Trophoblast cell (in vitro differentiated cells and primary cell): Measurements from ENCODE around the gene HNRNPL.

Experiments
- DNase-seq, 2 donors: peaks; one replicate each; pipeline ENCODE4 v3.0.0-alpha.2; 2016
- H2AFZ ChIP-seq: 2 replicates; pipeline ENCODE4 v1.6.1; 2013; ENCODE audit warnings: low read length, moderate library complexity, mild to moderate bottlenecking; ENCODE audit not compliant: insufficient read depth, poor library complexity
- H2AK5ac ChIP-seq: 2 replicates; pipeline ENCODE4 v1.6.1; 2013; ENCODE audit warnings: mild to moderate bottlenecking, low read length
- H2BK120ac ChIP-seq: 2 replicates; pipeline ENCODE4 v1.6.1; 2013; ENCODE audit warnings: low read length, mild to moderate bottlenecking, moderate library complexity; ENCODE audit not compliant: insufficient read depth, poor library complexity
- H2BK12ac ChIP-seq: 2 replicates; pipeline ENCODE4 v1.6.1; 2013; ENCODE audit warnings: mild to moderate bottlenecking, low read length, moderate library complexity
- H2BK5ac ChIP-seq: 2 replicates; pipeline ENCODE4 v1.6.1; 2013; ENCODE audit warnings: low read length, low read depth, moderate library complexity, mild to moderate bottlenecking; ENCODE audit not compliant: poor library complexity
- H3K14ac ChIP-seq: 2 replicates; pipeline ENCODE4 v1.6.1; 2013; ENCODE audit warnings: mild to moderate bottlenecking, low read length
- H3K18ac ChIP-seq: 2 replicates; pipeline ENCODE4 v1.6.1; 2013; ENCODE audit warnings: mild to moderate bottlenecking, low read length
- H3K23ac ChIP-seq: 2 replicates; pipeline ENCODE4 v1.6.1; 2013; ENCODE audit warnings: low read length
- H3K27ac ChIP-seq: 2 replicates; pipeline ENCODE4 v1.5.1; 2013; ENCODE audit warnings: low read depth, mild to moderate bottlenecking, inconsistent platforms, low read length, moderate library complexity
- H3K27me3 ChIP-seq: 2 replicates; pipeline ENCODE4 v1.6.1; 2013; ENCODE audit warnings: inconsistent platforms, mild to moderate bottlenecking, low read length, moderate library complexity; ENCODE audit not compliant: insufficient read depth
- H3K36me3 ChIP-seq, 2 experiments: 1 replicate in 1 of 2; 2 replicates in 1 of 2; pipeline ENCODE4 v1.6.1; 2013; ENCODE audit warnings: low read length in 2 of 2, mild to moderate bottlenecking in 2 of 2, moderate library complexity in 1 of 2; ENCODE audit not compliant: insufficient read depth in 2 of 2, control insufficient read depth in 1 of 2
- H3K4ac ChIP-seq: 2 replicates; pipeline ENCODE4 v1.6.1; 2013; ENCODE audit warnings: low read depth, mild to moderate bottlenecking, low read length, moderate library complexity
- H3K4me1 ChIP-seq, 2 experiments: 1 replicate in 1 of 2; 2 replicates in 1 of 2; pipeline ENCODE4 v1.6.1; 2013; ENCODE audit warnings: low read length in 2 of 2, mild to moderate bottlenecking in 2 of 2, moderate library complexity in 1 of 2; ENCODE audit not compliant: insufficient read depth in 2 of 2, control insufficient read depth in 1 of 2
- H3K4me2 ChIP-seq: 2 replicates; pipeline ENCODE4 v1.6.1; 2013; ENCODE audit warnings: inconsistent platforms, mild to moderate bottlenecking, low read length, moderate library complexity
- H3K4me3 ChIP-seq: 2 replicates; pipeline ENCODE4 v1.5.1; 2013; ENCODE audit warnings: mild to moderate bottlenecking, low read depth, low read length, inconsistent platforms
- H3K79me1 ChIP-seq: one replicate; pipeline ENCODE4 v1.6.1; 2013; ENCODE audit warnings: low read length
- H3K79me2 ChIP-seq: 2 replicates; pipeline ENCODE4 v1.6.1; 2013; ENCODE audit warnings: low read length, mild to moderate bottlenecking; ENCODE audit not compliant: control insufficient read depth, insufficient read depth, poor library complexity
- H3K9ac ChIP-seq: 2 replicates; pipeline ENCODE4 v1.6.1; 2013; ENCODE audit warnings: mild to moderate bottlenecking, low read length
- H3K9me3 ChIP-seq: 2 replicates; pipeline ENCODE4 v1.6.1; 2013; ENCODE audit warnings: low read depth, mild to moderate bottlenecking, control low read depth, inconsistent platforms, low read length; ENCODE audit not compliant: insufficient read depth
- H4K12ac ChIP-seq: 2 replicates; pipeline ENCODE4 v1.6.1; 2013; ENCODE audit warnings: low read depth, mild to moderate bottlenecking, low read length, moderate library complexity
- H4K8ac ChIP-seq: 2 replicates; pipeline ENCODE4 v1.6.1; 2013; ENCODE audit warnings: low read depth, mild to moderate bottlenecking, low read length, moderate library complexity
- H4K91ac ChIP-seq: one replicate; pipeline ENCODE4 v1.6.1; 2013; ENCODE audit warnings: low read depth, mild to moderate bottlenecking, low read length, moderate library complexity
- WGBS: extraction: QIAGEN DNeasy Blood & Tissue Kit; methylation state at CpG from one replicate; pipeline ENCODE4 v1.1.7; 2013; ENCODE audit warnings: missing lambda C conversion rate; ENCODE audit not compliant: insufficient read length, insufficient coverage; ENCODE audit errors: extremely low coverage; 5-methylcytosine and 5-hydroxymethylcytosine counted together

Gene HNRNPL

DNA sequence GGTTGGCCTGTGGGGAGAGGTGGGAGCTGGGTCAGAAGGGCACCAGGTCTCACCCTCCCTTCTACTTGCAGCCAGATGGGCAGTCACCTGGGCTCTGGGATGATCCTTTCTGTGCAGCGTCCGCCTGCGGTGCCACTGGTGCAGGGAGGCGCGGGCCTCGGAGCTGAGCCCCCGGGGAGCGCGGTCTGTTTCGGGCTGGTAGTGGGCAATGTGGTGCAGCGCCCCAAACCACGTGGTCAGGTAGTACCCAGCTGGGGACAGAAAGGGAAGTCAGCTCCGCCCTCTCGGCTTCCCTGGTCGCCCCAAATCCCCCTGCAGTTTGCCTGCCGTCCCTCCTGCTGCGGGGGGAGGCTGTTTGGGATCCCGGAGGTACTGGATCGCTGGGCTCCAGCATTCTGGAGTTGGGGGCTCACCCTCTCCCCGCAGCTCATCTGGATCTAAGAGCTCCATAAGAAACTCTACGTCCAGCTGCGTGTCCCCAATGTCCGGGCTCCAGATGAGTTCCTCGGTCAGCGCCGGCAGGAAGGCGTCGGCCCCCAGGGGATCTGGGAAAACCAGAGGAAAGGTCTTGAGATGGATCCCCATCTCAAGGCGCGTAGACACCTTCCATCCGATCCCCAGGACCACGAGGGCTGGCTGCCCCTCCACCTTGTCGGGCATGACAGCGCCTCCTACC is 19.5 kb upstream of the HNRNPL start:
- Histone ChIP-seq H3K18ac (peak overlapping the region; percentile 2), H3K27me3 (no peaks in the 10 kb centered on the region), H3K4me2 (peak overlapping the region; percentile 57), H3K79me1 (peaks cover 11% of the 10 kb centered on the region), H4K12ac (peak overlapping the region; percentile 63), H2BK5ac (no peak overlapping the region), H2AK5ac (peak overlapping the region; percentile 39), H2BK120ac (peak overlapping the region; percentile 5), H2AFZ (peak overlapping the region; percentile 56), H3K23ac (no peak overlapping the region), H3K9me3 (no peaks in the 10 kb centered on the region), H3K27ac (no peak overlapping the region), H3K14ac (peak overlapping the region; percentile 27), H3K4ac (no peak overlapping the region), H4K91ac (peak overlapping the region; percentile 13), H2BK12ac (peak overlapping the region; percentile 38), H3K4me3 (no peak overlapping the region), H3K79me2 (peaks cover 1% of the 10 kb centered on the region), H3K36me3 (no peaks in the 10 kb centered on the region), H3K4me1 (peaks cover 17% of the 10 kb centered on the region in 2 experiments), H3K9ac (no peak overlapping the region), H4K8ac (peak overlapping the region; percentile 38)
- no peak for DNase-seq
- WGBS: no CpG with 5 or more reads among the region's 34 CpGs

DNA sequence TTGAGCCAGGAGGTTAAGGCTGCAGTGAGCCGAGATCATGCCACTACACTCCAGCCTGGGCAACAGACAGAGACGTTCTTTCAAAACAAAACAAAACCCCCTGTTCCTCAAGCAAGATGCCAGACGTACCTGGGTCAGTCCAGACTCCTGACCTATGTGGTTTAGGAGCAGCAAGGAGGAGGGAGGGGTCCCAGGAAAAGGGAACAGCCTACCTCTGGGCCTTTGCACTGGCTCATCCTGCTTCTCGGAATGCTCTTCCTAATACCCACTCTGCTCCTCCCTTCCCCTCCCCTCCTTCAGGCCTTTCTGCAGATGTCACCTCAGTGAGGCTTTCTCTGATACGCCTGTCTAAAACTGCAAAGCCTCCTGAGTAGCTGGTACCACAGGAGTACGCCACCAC is 18.8 kb upstream of the HNRNPL start:
- H2AK5ac ChIP-seq: no peak overlapping the region
- H3K4me2 ChIP-seq: no peak overlapping the region
- H2AFZ ChIP-seq: no peak overlapping the region
- no peaks in the 10 kb centered on the region for H3K36me3 ChIP-seq
- no peak overlapping the region for H3K18ac ChIP-seq
- H3K27me3 ChIP-seq: no peaks in the 10 kb centered on the region
- no peak overlapping the region for H4K8ac ChIP-seq
- H2BK5ac ChIP-seq: no peak overlapping the region
- H4K12ac ChIP-seq: no peak overlapping the region
- no peaks in the 10 kb centered on the region for H3K9me3 ChIP-seq
- H2BK12ac ChIP-seq: no peak overlapping the region
- no peak overlapping the region for H3K4ac ChIP-seq
- no peak overlapping the region for H3K27ac ChIP-seq
- no peak overlapping the region for H3K9ac ChIP-seq
- peak; percentile 81 to 85 for DNase-seq
- WGBS: no CpG with 5 or more reads among the region's 6 CpGs
- peaks cover 17% of the 10 kb centered on the region in 2 experiments for H3K4me1 ChIP-seq
- H3K79me2 ChIP-seq: peaks cover 1% of the 10 kb centered on the region
- H3K79me1 ChIP-seq: peaks cover 11% of the 10 kb centered on the region
- H2BK120ac ChIP-seq: no peak overlapping the region
- no peak overlapping the region for H3K4me3 ChIP-seq
- no peak overlapping the region for H3K23ac ChIP-seq
- no peak overlapping the region for H3K14ac ChIP-seq
- no peak overlapping the region for H4K91ac ChIP-seq

DNA sequence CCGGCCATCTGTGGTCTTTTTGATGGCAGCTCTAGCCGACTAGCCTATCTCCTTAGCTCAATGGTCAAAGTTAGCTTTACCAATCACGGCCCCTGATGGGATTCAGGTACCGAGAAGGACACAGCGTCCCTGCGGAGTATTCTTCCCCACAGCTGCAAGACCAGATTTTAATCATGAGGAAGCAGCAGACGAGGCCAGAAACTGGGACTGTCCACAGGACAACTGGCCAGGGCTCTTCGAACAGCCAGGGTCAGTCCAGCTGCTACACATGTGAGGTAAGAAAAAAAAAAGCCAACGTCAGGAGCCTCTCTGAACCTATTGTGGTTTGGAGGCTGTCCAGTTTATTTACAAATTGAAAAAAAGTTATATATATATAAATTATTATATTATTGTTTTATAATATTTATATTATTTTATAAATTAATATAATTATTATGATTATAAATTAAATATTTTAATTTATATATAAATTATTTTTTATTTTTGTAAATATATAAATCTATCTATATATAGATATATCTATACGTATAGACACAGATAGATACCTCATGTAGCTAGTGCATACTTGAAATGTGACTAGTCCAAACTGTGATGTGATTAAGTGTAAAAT is 17.5 kb upstream of the HNRNPL start:
- DNase-seq: no peak
- no peak overlapping the region for H4K12ac ChIP-seq
- no peaks in the 10 kb centered on the region for H3K36me3 ChIP-seq
- H3K4me2 ChIP-seq: no peak overlapping the region
- H3K4ac ChIP-seq: no peak overlapping the region
- H3K14ac ChIP-seq: no peak overlapping the region
- no CpG with 5 or more reads among the region's 10 CpGs for whole genome bisulfite sequencing
- peaks cover 1% of the 10 kb centered on the region for H3K79me2 ChIP-seq
- H3K4me1 ChIP-seq: peaks cover 17 to 18% of the 10 kb centered on the region in 2 experiments
- H4K91ac ChIP-seq: no peak overlapping the region
- no peak overlapping the region for H2BK120ac ChIP-seq
- no peak overlapping the region for H4K8ac ChIP-seq
- no peak overlapping the region for H3K18ac ChIP-seq
- H2AFZ ChIP-seq: no peak overlapping the region
- no peaks in the 10 kb centered on the region for H3K27me3 ChIP-seq
- H3K9ac ChIP-seq: no peak overlapping the region
- H2BK5ac ChIP-seq: no peak overlapping the region
- H3K23ac ChIP-seq: no peak overlapping the region
- no peak overlapping the region for H3K27ac ChIP-seq
- peak overlapping the region; percentile 54 for H2BK12ac ChIP-seq
- no peaks in the 10 kb centered on the region for H3K9me3 ChIP-seq
- no peak overlapping the region for H3K4me3 ChIP-seq
- H3K79me1 ChIP-seq: peaks cover 11% of the 10 kb centered on the region
- H2AK5ac ChIP-seq: no peak overlapping the region

DNA sequence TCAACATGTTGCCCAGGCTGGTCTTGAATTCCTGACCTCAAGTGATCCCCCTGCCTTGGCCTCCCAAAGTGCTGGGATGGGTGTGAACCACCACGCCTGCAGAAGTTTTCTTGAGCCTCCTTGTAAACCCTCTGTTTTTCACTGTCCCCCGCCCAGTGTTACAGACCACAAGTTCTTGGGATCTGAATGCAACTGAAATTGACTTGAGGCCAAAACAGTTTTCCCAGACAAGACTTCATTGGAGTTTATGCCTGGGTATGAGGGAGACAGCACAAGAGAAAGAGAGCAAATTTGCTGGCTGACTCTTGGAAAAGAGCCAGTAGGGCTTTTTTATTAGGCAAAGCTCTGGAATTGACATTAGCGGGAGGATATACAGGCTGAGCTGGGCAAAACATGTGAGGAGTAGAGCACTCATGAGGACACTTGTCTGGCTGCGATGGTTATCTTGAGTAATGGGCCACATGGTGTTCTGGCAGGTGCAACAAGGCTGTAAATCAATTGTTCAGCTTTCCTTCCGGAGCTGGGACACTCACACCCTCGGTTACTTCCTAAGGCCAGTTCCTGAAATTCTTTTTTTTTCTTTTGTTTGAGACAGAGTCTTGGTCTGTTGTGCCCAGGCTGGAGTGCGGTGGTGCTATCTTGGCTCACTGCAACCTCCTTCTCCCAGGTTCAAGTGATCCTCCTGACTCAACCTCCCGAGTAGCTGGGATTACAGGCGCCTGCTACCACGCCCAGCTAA is 12.7 kb upstream of the HNRNPL start:
- Histone ChIP-seq H3K9me3 (no peaks in the 10 kb centered on the region), H3K4me1 (peaks cover 13 to 15% of the 10 kb centered on the region in 2 experiments), H4K8ac (no peak overlapping the region), H2BK12ac (no peak overlapping the region), H3K4me3 (no peak overlapping the region), H3K79me2 (no peaks in the 10 kb centered on the region), H4K91ac (no peak overlapping the region), H3K4ac (no peak overlapping the region), H3K18ac (no peak overlapping the region), H2AK5ac (no peak overlapping the region), H2BK120ac (no peak overlapping the region), H3K27me3 (no peaks in the 10 kb centered on the region), H2AFZ (no peak overlapping the region), H3K27ac (no peak overlapping the region), H3K23ac (no peak overlapping the region), H4K12ac (no peak overlapping the region), H3K4me2 (no peak overlapping the region), H3K9ac (no peak overlapping the region), H2BK5ac (no peak overlapping the region), H3K79me1 (peaks cover under 1% of the 10 kb centered on the region), H3K36me3 (no peaks in the 10 kb centered on the region), H3K14ac (no peak overlapping the region)
- no peak for DNase-seq
- no CpG with 5 or more reads among the region's 10 CpGs for WGBS
